Mesenchymal stem cell (in vitro differentiated cells and primary cell): ENCODE measurements around the gene CAPN11.
A peak's percentile ranks its signal among the peaks of the same experiment; 100 is the strongest.

Experiments
- DNase-seq: peaks from one replicate; pipeline ENCODE4 v3.0.0-alpha.2; 2013
- H2AFZ ChIP-seq: one replicate; pipeline ENCODE4 v1.6.1; 2013; ENCODE audit warnings: low read depth, mild to moderate bottlenecking, control low read depth, inconsistent platforms, low read length, moderate library complexity
- H2AK5ac ChIP-seq: 2 replicates; pipeline ENCODE4 v1.6.1; 2013; ENCODE audit warnings: low read length, moderate library complexity, mild to moderate bottlenecking, inconsistent platforms; ENCODE audit not compliant: severe bottlenecking
- H2BK120ac ChIP-seq: one replicate; pipeline ENCODE4 v1.6.1; 2013; ENCODE audit warnings: low read depth, mild to moderate bottlenecking, inconsistent platforms, low read length, moderate library complexity
- H2BK12ac ChIP-seq, 2 experiments: one replicate each; pipeline ENCODE4 v1.6.1; 2013; ENCODE audit warnings: inconsistent platforms in 2 of 2, low read length in 2 of 2, mild to moderate bottlenecking in 2 of 2, moderate library complexity in 2 of 2, control low read depth in 1 of 2
- H2BK15ac ChIP-seq: one replicate; pipeline ENCODE4 v1.6.1; 2013; ENCODE audit warnings: mild to moderate bottlenecking, low read depth, inconsistent platforms; ENCODE audit not compliant: poor library complexity, severe bottlenecking
- H2BK5ac ChIP-seq: 2 replicates; pipeline ENCODE4 v1.6.1; 2013; ENCODE audit warnings: low read depth, mild to moderate bottlenecking, low read length, control low read depth, inconsistent platforms; ENCODE audit not compliant: poor library complexity, severe bottlenecking
- H3K14ac ChIP-seq, 2 experiments: one replicate each; pipeline ENCODE4 v1.6.1; 2013; ENCODE audit warnings: inconsistent platforms in 2 of 2, low read length in 2 of 2, control low read depth in 1 of 2, mild to moderate bottlenecking in 1 of 2, moderate library complexity in 1 of 2
- H3K18ac ChIP-seq, 2 experiments: one replicate each; pipeline ENCODE4 v1.6.1; 2013; ENCODE audit warnings: inconsistent platforms in 2 of 2, low read length in 2 of 2, control low read depth in 1 of 2, low read depth in 1 of 2, mild to moderate bottlenecking in 1 of 2
- H3K23ac ChIP-seq, 2 experiments: one replicate each; pipeline ENCODE4 v1.6.1; 2013; ENCODE audit warnings: inconsistent platforms in 2 of 2, low read length in 2 of 2, mild to moderate bottlenecking in 2 of 2, moderate library complexity in 2 of 2, control low read depth in 1 of 2
- H3K27ac ChIP-seq: 2 replicates; pipeline ENCODE4 v1.5.1; 2013; ENCODE audit warnings: mild to moderate bottlenecking, moderate library complexity, low read length, control low read depth, inconsistent platforms; ENCODE audit not compliant: poor library complexity, severe bottlenecking
- H3K27me3 ChIP-seq, 2 experiments: 2 replicates each; pipeline versions ENCODE4 v1.6.1 to v1.7.0; 2013; ENCODE audit warnings: low read length in 2 of 2, mild to moderate bottlenecking in 2 of 2, moderate library complexity in 2 of 2, control low read depth in 1 of 2, inconsistent platforms in 1 of 2; ENCODE audit not compliant: control insufficient read depth in 1 of 2, insufficient read depth in 1 of 2
- H3K36me3 ChIP-seq, 2 experiments: 2 replicates each; pipeline versions ENCODE4 v1.6.1 to v1.7.0; 2013; ENCODE audit warnings: low read length in 2 of 2, control low read depth in 1 of 2, inconsistent platforms in 1 of 2, low read depth in 1 of 2, mild to moderate bottlenecking in 1 of 2; ENCODE audit not compliant: insufficient read depth in 2 of 2, control insufficient read depth in 1 of 2
- H3K4ac ChIP-seq, 2 experiments: one replicate each; pipeline ENCODE4 v1.6.1; 2013; ENCODE audit warnings: inconsistent platforms in 2 of 2, low read length in 2 of 2, mild to moderate bottlenecking in 2 of 2, moderate library complexity in 2 of 2, control low read depth in 1 of 2, low read depth in 1 of 2
- H3K4me1 ChIP-seq: 2 replicates; pipeline ENCODE4 v1.6.1; 2013; ENCODE audit warnings: low read depth, low read length, control low read depth; ENCODE audit not compliant: control insufficient read depth, insufficient read depth
- H3K4me2 ChIP-seq: 2 replicates; pipeline ENCODE4 v1.6.1; 2013; ENCODE audit warnings: low read length, mild to moderate bottlenecking, inconsistent platforms; ENCODE audit not compliant: poor library complexity, severe bottlenecking
- H3K4me3 ChIP-seq, 2 experiments: 2 replicates each; pipeline versions ENCODE4 v1.5.1 to v1.7.0; 2013; ENCODE audit warnings: low read length in 2 of 2, mild to moderate bottlenecking in 2 of 2, control low read depth in 1 of 2, low read depth in 1 of 2; ENCODE audit not compliant: insufficient read depth in 1 of 2
- H3K79me1 ChIP-seq: replicated peaks from 2 replicates; pipeline ENCODE4 v1.6.1; 2013; ENCODE audit warnings: mild to moderate bottlenecking, control low read depth, low read length, inconsistent platforms; ENCODE audit not compliant: poor library complexity, severe bottlenecking
- H3K9ac ChIP-seq: 2 replicates; pipeline ENCODE4 v1.7.0; 2013; ENCODE audit warnings: mild to moderate bottlenecking, low read length, moderate library complexity
- H3K9me3 ChIP-seq: 2 replicates; pipeline ENCODE4 v1.7.0; 2013; ENCODE audit warnings: mild to moderate bottlenecking, low read length; ENCODE audit not compliant: control insufficient read depth
- H4K8ac ChIP-seq: one replicate; pipeline ENCODE4 v1.6.1; 2013; ENCODE audit warnings: inconsistent platforms, mild to moderate bottlenecking, low read length, moderate library complexity
- H4K91ac ChIP-seq: one replicate; pipeline ENCODE4 v1.6.1; 2013; ENCODE audit warnings: mild to moderate bottlenecking, low read length, inconsistent platforms
- WGBS: methylation state at CpG from one replicate; pipeline ENCODE4 v1.1.7; 2013; ENCODE audit warnings: mixed read lengths; 5-methylcytosine and 5-hydroxymethylcytosine counted together

The CAPN11 gene

GRCh38 chr6:44123544-44123943, 35.1 kb upstream of the CAPN11 start:
- H3K4ac ChIP-seq, result no peak overlapping the region
- peaks cover 5% of the 10 kb centered on the region for H3K79me1 ChIP-seq
- 92% methylated on average over 1 of the region's 2 CpGs for whole genome bisulfite sequencing
- no peaks in the 10 kb centered on the region for H3K27me3 ChIP-seq
- no peak overlapping the region for H2AFZ ChIP-seq
- H3K4me3 ChIP-seq, result no peak overlapping the region
- no peak overlapping the region for H4K91ac ChIP-seq
- no peak overlapping the region for H4K8ac ChIP-seq
- no peak overlapping the region for H3K14ac ChIP-seq
- peaks cover 0 to 6% of the 10 kb centered on the region in 2 experiments for H3K36me3 ChIP-seq
- no peak overlapping the region for H2BK120ac ChIP-seq
- no peak for DNase-seq
- H3K4me2 ChIP-seq, result no peak overlapping the region
- H2BK12ac ChIP-seq, result no peak overlapping the region
- no peaks in the 10 kb centered on the region for H3K9me3 ChIP-seq
- H2BK15ac ChIP-seq, result no peak overlapping the region
- H3K4me1 ChIP-seq, result peaks cover 23% of the 10 kb centered on the region
- H3K9ac ChIP-seq, result peak overlapping the region; percentile 3
- H2AK5ac ChIP-seq, result no peak overlapping the region
- peak overlapping the region; percentile 25 for H3K27ac ChIP-seq
- H2BK5ac ChIP-seq, result no peak overlapping the region
- no peak overlapping the region for H3K18ac ChIP-seq
- H3K23ac ChIP-seq, result no peak overlapping the region

- WGBS, result 3% methylated on average over 9 of the region's 31 CpGs
- no peak overlapping the region for H4K8ac ChIP-seq
- H3K4ac ChIP-seq, result peak overlapping the region in 1 of 2 experiments; percentile 77
Measured at GRCh38 chr6:44126320-44127149, 32.1 kb upstream of the CAPN11 start.

GRCh38 chr6:44127186-44128019, 31.2 kb upstream of the CAPN11 start, which contains the start of the genes MRPL14 and TMEM63B:
MRPL14 (minus strand) TSS chr6:44127452; CDS start chr6:44116611, 10,841 bp downstream.
TMEM63B (plus strand) TSS chr6:44127554; CDS start chr6:44134585, 7,031 bp downstream.
- Histone ChIP-seq H3K9ac (peak within 1 kb of the TSS; percentile 94), H3K36me3 (peaks cover 6 to 11% of the 10 kb centered on the region in 2 experiments), H3K9me3 (no peaks in the 10 kb centered on the region), H3K4me1 (peaks cover 14% of the 10 kb centered on the region), H2BK12ac (peak within 1 kb of the TSS in 1 of 2 experiments; percentile 47), H3K4me2 (peak within 1 kb of the TSS; percentile 95), H2AFZ (peak within 1 kb of the TSS; percentile 87), H3K4ac (peak within 1 kb of the TSS; percentile 35 to 89), H3K79me1 (peaks cover 15% of the 10 kb centered on the region), H3K27me3 (no peaks in the 10 kb centered on the region), H3K27ac (peak within 1 kb of the TSS; percentile 96), H3K18ac (peak within 1 kb of the TSS; percentile 86 to 97), H3K4me3 (peak within 1 kb of the TSS; percentile 93 to 97), H4K91ac (peak within 1 kb of the TSS; percentile 91), H2BK15ac (peak within 1 kb of the TSS; percentile 66), H3K14ac (peak within 1 kb of the TSS; percentile 41 to 88), H2AK5ac (peak within 1 kb of the TSS; percentile 21), H2BK5ac (peak within 1 kb of the TSS; percentile 98), H4K8ac (peak within 1 kb of the TSS; percentile 76), H3K23ac (peak within 1 kb of the TSS in 1 of 2 experiments; percentile 32), H2BK120ac (peak within 1 kb of the TSS; percentile 98)
- WGBS, result under 1% methylated on average over 51 of the region's 80 CpGs
- DNase-seq, result peak; percentile 90

More at GRCh38 chr6:44126320-44127149, 32.1 kb upstream of the CAPN11 start:
- Histone ChIP-seq H3K9ac (peak overlapping the region; percentile 94), H3K4me3 (peak overlapping the region; percentile 93 to 97), H2BK15ac (peak overlapping the region; percentile 66), H2BK5ac (peak overlapping the region; percentile 98), H3K4me2 (peak overlapping the region; percentile 89), H3K9me3 (no peaks in the 10 kb centered on the region), H2BK120ac (peak overlapping the region; percentile 78), H3K36me3 (peaks cover 6 to 7% of the 10 kb centered on the region in 2 experiments), H3K4me1 (peaks cover 15% of the 10 kb centered on the region), H3K27ac (peak overlapping the region; percentile 96), H3K79me1 (peaks cover 10% of the 10 kb centered on the region), H3K27me3 (no peaks in the 10 kb centered on the region), H2AFZ (no peak overlapping the region), H3K14ac (no peak overlapping the region), H3K18ac (peak overlapping the region; percentile 86 to 97), H4K91ac (peak overlapping the region; percentile 91), H2BK12ac (no peak overlapping the region), H2AK5ac (no peak overlapping the region), H3K23ac (no peak overlapping the region)
- peak; percentile 93 for DNase-seq
